Gastrocnemius medialis (tissue), 4 donors: ENCODE measurements around the gene CHRNE.

ENCODE experiments used
- POLR2A ChIP-seq, 2 donors: fragments of 450-650 bp; IDR thresholded peaks; one replicate each; pipeline ENCODE4 v1.6.1; 2017; ENCODE audit warnings: antibody characterized with exemption in 2 of 2, mild to moderate bottlenecking in 2 of 2, moderate library complexity in 2 of 2
- TF ChIP-seq, protein P1 (sequence below), 5 experiments: fragments of 450-650 bp in 3 of 5; fragments of 200-600 bp in 2 of 5; sonication (generic) in 2 of 5; IDR thresholded peaks in 4 of 5; conservative IDR thresholded peaks in 1 of 5; 1 replicate in 4 of 5; 2 replicates in 1 of 5; pipeline ENCODE4 v1.5.1; 2016 to 2019; ENCODE audit warnings: antibody characterized with exemption in 5 of 5, mild to moderate bottlenecking in 3 of 5, moderate library complexity in 3 of 5

DNA sequence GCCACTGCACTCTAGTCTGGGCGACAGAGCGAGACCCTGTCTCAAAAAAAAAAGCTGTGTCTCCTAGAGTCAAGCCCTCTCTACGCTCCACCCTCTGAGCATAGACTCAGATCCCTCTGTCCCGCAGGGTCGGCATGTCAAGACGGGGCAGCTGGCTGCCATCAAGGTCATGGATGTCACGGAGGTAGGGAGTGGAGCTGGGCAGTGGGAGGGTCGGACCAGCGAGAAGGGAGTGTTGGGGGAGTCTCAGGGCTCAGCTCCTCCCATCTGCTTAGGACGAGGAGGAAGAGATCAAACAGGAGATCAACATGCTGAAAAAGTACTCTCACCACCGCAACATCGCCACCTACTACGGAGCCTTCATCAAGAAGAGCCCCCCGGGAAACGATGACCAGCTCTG lies 22.0 kb downstream of the CHRNE start:
- TF ChIP-seq, protein P1, sequence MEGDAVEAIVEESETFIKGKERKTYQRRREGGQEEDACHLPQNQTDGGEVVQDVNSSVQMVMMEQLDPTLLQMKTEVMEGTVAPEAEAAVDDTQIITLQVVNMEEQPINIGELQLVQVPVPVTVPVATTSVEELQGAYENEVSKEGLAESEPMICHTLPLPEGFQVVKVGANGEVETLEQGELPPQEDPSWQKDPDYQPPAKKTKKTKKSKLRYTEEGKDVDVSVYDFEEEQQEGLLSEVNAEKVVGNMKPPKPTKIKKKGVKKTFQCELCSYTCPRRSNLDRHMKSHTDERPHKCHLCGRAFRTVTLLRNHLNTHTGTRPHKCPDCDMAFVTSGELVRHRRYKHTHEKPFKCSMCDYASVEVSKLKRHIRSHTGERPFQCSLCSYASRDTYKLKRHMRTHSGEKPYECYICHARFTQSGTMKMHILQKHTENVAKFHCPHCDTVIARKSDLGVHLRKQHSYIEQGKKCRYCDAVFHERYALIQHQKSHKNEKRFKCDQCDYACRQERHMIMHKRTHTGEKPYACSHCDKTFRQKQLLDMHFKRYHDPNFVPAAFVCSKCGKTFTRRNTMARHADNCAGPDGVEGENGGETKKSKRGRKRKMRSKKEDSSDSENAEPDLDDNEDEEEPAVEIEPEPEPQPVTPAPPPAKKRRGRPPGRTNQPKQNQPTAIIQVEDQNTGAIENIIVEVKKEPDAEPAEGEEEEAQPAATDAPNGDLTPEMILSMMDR (IDR thresholded peaks at IDR 0.05 in 4 of 5, conservative IDR thresholded peaks at IDR 0.05 in 1 of 5): no peak
- no peak for TF ChIP-seq POLR2A (IDR thresholded peaks at IDR 0.05)
